ENCODE data around the gene PAQR4. TPM values are rescaled to one million over a fixed set of nuclear protein-coding genes. Genes with fewer than 3 reads are reported as not detected.
"Not testable (repeated sequence)": the region's sequence is repeated elsewhere in the genome, so short reads cannot be mapped to it uniquely, and the experiment has no call there.

Gene PAQR4
- total RNA-seq, 2 experiments from 2014 or later: 29.4 to 30.4 TPM

DNA sequence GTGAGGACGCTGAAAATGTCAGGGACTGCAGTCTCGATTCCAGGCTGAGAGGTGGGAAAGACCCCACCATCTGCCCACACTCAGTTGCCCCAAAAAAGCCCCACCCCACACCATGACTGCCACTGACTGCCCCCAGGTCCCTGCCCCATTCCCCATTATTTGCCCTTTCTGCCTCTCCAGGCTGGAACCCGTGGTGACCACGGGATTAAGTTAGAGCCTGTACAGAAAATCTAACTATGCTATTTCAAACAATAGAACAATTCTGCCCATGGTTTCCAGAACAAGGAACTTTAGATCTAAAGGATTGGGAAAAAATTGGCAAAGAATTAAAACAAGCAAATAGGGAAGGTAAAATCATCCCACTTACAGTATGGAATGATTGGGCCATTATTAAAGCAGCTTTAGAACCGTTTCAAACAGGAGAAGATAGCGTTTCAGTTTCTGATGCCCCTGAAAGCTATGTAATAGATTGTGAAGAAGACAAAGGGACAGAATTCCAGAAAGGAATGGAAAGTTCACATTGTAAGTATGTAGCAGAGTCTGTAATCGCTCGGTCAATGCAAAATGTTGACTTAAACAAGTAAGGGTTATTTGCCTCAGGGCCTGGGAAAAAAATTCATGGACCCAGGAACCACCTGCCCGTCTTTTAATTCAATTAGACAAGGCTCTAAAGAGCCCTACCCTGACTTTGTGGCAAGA lies 43.0 kb upstream of the PAQR4 start:
- ChIA-PET POLR2A (interaction anchor here (0.8 to 1.0 kb wide), 2 partner anchors 13 to 86 kb away, joined by 3 read pairs; no protein-coding TSS in a partner anchor), CTCF (interaction anchor here (1.2 to 7.4 kb wide), 25 partner anchors 9 to 125 kb away, joined by 3 to 61 read pairs (median 6); partner anchors contain the start of genes FLYWCH1, FLYWCH2 and TNFRSF12A)
- Mint-ChIP-seq H3K4me1 (ENCODE audit: low read depth) (peaks cover 10% of the 10 kb centered on the region), H3K27me3 (no peaks in the 10 kb centered on the region), H3K4me3 (no peak overlapping the region), H3K27ac (no peak overlapping the region), H3K9me3 (no peaks in the 10 kb centered on the region), H3K36me3 (ENCODE audit: low read depth) (no peaks in the 10 kb centered on the region)
- intact Hi-C loops (cut with micrococcal nuclease): no loop called here
- no peak for ATAC-seq
- TF ChIP-seq, protein P1, sequence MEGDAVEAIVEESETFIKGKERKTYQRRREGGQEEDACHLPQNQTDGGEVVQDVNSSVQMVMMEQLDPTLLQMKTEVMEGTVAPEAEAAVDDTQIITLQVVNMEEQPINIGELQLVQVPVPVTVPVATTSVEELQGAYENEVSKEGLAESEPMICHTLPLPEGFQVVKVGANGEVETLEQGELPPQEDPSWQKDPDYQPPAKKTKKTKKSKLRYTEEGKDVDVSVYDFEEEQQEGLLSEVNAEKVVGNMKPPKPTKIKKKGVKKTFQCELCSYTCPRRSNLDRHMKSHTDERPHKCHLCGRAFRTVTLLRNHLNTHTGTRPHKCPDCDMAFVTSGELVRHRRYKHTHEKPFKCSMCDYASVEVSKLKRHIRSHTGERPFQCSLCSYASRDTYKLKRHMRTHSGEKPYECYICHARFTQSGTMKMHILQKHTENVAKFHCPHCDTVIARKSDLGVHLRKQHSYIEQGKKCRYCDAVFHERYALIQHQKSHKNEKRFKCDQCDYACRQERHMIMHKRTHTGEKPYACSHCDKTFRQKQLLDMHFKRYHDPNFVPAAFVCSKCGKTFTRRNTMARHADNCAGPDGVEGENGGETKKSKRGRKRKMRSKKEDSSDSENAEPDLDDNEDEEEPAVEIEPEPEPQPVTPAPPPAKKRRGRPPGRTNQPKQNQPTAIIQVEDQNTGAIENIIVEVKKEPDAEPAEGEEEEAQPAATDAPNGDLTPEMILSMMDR (IDR thresholded peaks at IDR 0.05): no peak
- DNase-seq: no peak

DNA sequence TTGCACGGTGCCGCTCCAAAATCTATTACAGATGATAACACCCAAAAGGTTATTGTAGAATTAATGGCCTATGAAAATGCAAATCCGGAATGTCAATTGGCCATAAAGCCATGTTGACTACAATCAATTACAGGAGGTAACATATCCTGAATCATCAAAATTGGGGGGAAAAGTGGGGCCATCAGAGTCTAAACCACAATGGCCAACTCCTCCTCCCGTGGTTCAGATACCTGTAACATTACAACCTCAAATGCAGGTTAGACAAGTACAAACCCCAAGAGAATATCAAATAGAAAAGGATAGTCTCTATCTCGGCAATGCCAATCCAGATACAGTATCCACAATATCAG lies 42.5 kb upstream of the PAQR4 start:
- ChIA-PET POLR2A (interaction anchor here (0.8 to 1.0 kb wide), 3 partner anchors 14 to 87 kb away, joined by 3 read pairs; no protein-coding TSS in a partner anchor), CTCF (interaction anchor here (0.9 to 3.3 kb wide), 28 partner anchors 9 to 126 kb away, joined by 3 to 45 read pairs (median 6); partner anchors contain the start of genes FLYWCH1, FLYWCH2, PAQR4 and TNFRSF12A)
- H3K27ac Mint-ChIP-seq: no peak overlapping the region
- no peaks in the 10 kb centered on the region for H3K36me3 Mint-ChIP-seq (ENCODE audit: low read depth)
- TF ChIP-seq, protein P1 (IDR thresholded peaks at IDR 0.05): no peak
- no peaks in the 10 kb centered on the region for H3K9me3 Mint-ChIP-seq
- DNase-seq (no peak), ATAC-seq (no peak)
- H3K4me3 Mint-ChIP-seq: no peak overlapping the region
- H3K4me1 Mint-ChIP-seq (ENCODE audit: low read depth): peaks cover 10% of the 10 kb centered on the region
- H3K27me3 Mint-ChIP-seq: no peaks in the 10 kb centered on the region
- intact Hi-C loops (cut with micrococcal nuclease): no loop called here

DNA sequence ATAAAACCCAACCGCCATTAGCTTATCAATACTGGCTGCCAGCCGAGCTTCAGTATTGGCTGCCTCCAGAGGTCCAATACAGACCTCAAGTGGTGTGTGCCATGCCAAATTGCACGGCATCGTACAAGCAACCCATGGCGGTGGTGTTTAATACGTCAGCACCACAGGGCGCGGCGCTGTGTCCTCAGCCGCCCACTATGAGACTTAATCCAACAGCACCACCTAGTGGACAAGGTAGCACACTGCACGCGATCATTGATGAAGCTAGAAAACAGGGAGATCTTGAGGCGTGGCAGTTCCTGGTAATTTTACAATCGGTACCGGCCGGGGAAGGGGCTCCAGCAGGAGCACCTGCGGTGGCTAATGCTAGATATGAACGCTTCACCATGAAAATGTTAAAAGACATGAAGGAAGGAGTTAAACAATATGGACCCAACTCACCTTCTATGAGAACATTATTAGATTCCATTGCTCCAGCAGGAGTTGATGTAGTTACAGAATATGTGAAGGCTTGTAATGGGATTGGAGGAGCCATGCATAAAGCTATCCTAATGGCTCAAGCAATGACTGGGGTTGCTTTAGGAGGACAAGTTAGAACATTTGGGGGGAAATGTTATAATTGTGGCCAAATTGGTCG lies 42.0 kb upstream of the PAQR4 start:
- intact Hi-C loops (cut with micrococcal nuclease): no loop called here
- peaks cover 10% of the 10 kb centered on the region for H3K4me1 Mint-ChIP-seq (ENCODE audit: low read depth)
- CTCF ChIA-PET: interaction anchor here (0.5 to 3.3 kb wide), 36 partner anchors 8 to 169 kb away, joined by 3 to 45 read pairs (median 6); partner anchors contain the start of genes FLYWCH1, FLYWCH2, PAQR4 and TNFRSF12A
- no peaks in the 10 kb centered on the region for H3K27me3 Mint-ChIP-seq
- POLR2A ChIA-PET: interaction anchor here (0.8 to 1.0 kb wide), 3 partner anchors 14 to 87 kb away, joined by 3 read pairs; no protein-coding TSS in a partner anchor
- TF ChIP-seq, protein P1 (IDR thresholded peaks at IDR 0.05): peak; percentile 96
- peak; percentile 99 for ATAC-seq
- H3K27ac Mint-ChIP-seq: no peak overlapping the region
- no peaks in the 10 kb centered on the region for H3K9me3 Mint-ChIP-seq
- H3K4me3 Mint-ChIP-seq: no peak overlapping the region
- H3K36me3 Mint-ChIP-seq (ENCODE audit: low read depth): no peaks in the 10 kb centered on the region
- peak; percentile 95 for DNase-seq

DNA sequence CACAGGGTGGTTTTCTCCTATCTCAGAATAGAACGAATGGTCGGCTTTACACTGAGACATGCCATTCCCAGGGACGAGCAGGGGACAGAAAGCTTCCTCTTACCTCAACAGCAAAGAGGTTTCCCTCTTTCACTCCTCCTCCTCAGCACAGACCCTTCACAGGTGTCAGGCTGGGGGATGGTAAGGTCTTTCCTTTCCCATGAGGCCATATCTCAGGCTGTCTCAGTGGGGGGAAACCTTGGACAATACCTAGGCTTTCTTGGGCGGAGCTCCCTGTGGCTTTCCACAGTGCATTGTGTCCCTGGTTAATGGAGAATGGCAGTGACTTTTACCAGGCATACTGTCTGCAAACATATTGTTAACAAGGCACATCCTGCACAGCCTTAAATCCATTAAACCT lies 41.0 kb upstream of the PAQR4 start:
- DNase-seq; H3K27me3 Mint-ChIP-seq; ATAC-seq; H3K27ac Mint-ChIP-seq; intact Hi-C loops (cut with micrococcal nuclease); H3K36me3 Mint-ChIP-seq (ENCODE audit: low read depth); H3K4me3 Mint-ChIP-seq; H3K9me3 Mint-ChIP-seq: not testable (repeated sequence)
- ChIA-PET POLR2A (interaction anchor here (0.5 kb wide), 1 partner anchor 69 kb away, joined by 4 read pairs; no protein-coding TSS in a partner anchor), CTCF (interaction anchor here (1.8 to 3.3 kb wide), 3 partner anchors 12 to 18 kb away, joined by 4 to 45 read pairs (median 14); partner anchors contain the start of gene FLYWCH1)
- peaks cover 10% of the 10 kb centered on the region for H3K4me1 Mint-ChIP-seq (ENCODE audit: low read depth)

DNA sequence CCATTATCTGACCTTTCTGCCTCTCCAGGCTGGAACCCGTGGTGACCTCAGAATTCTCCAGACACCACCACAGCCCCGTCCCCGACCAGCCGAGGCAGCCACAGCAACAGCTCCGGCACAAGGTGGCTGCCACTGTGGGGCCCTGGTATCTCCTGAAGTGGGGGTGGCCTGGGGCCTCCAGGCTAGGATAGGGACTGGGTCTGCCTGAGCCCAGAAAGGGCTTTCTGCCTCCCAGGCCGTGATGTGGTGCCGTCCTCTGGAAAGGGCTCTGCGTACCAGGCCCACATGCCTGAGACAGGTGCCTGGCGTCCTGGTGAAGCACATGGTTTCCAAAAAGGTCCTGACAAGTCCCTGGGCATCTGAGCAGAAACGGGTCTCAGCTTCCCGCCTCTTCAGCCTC lies 40.4 kb upstream of the PAQR4 start:
- no peaks in the 10 kb centered on the region for H3K36me3 Mint-ChIP-seq (ENCODE audit: low read depth)
- DNase-seq: no peak
- no peak overlapping the region for H3K4me3 Mint-ChIP-seq
- peaks cover 10% of the 10 kb centered on the region for H3K4me1 Mint-ChIP-seq (ENCODE audit: low read depth)
- H3K9me3 Mint-ChIP-seq: no peaks in the 10 kb centered on the region
- H3K27ac Mint-ChIP-seq: no peak overlapping the region
- no peak for ATAC-seq
- POLR2A ChIA-PET: interaction anchor here (0.5 kb wide), 1 partner anchor 69 kb away, joined by 4 read pairs; no protein-coding TSS in a partner anchor
- TF ChIP-seq, protein P1 (IDR thresholded peaks at IDR 0.05): no peak
- no peaks in the 10 kb centered on the region for H3K27me3 Mint-ChIP-seq
- intact Hi-C loops (cut with micrococcal nuclease): no loop called here
- CTCF ChIA-PET: interaction anchor here (1.0 to 2.0 kb wide), 2 partner anchors 10 to 90 kb away, joined by 3 to 4 read pairs; no protein-coding TSS in a partner anchor
